ENCODE measurements around the gene DNMT3A.

The DNMT3A gene

GRCh38 chr2:25342372-25343186, 854 bp upstream of the DNMT3A start:
- peak; percentile 92 for DNase-seq

GRCh38 chr2:25341011-25341727, 556 bp downstream of the DNMT3A start:
- peak; percentile 72 for DNase-seq

- DNase-seq = peak; percentile 71
Measured at GRCh38 chr2:25340181-25340921, 1.4 kb downstream of the DNMT3A start.

DNA sequence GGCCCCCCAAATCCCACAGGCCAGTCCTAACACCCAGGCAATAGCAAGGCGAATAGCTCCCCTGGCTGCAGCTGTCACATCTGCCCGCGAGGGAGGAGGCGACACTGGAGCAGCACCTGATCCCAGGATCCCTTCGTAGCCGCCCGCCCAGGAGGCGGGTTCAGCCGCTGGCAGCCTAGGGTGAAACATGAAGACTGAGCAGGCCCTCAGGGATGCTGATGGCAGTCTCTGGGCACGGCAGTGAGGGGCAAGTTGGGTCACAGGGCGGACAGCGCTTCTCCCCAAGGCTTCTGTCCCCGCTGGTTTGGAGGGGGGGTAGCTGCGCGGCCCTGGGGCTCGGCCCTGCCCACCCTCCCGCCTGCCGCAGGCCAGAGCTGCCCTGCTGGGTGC, 1.9 kb downstream of the DNMT3A start:
- DNase-seq = peak; percentile 61

DNA sequence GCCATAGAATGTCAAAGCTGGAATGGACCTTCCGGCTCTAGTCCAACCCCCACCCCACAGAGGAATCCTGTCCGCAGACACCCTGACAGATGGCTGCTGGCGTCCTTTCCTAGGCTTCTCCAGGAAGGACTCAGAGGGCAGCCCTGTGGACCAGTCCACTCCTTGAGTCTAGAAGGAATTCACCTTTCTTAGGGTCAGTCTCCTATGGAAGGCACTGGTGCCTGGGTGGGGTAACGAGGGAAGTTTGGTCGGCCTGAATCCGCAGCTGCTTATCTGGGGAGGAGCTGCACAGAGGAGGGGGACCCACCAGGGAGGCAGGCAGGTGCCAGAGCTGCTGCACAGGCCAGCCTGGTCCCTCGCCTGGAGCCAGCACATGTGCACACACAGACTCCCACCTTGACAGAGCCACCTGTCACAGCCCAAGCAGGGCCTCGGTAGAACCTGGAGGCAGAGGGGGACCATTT, 2.5 kb downstream of the DNMT3A start:
- DNase-seq = peak; percentile 38

DNA sequence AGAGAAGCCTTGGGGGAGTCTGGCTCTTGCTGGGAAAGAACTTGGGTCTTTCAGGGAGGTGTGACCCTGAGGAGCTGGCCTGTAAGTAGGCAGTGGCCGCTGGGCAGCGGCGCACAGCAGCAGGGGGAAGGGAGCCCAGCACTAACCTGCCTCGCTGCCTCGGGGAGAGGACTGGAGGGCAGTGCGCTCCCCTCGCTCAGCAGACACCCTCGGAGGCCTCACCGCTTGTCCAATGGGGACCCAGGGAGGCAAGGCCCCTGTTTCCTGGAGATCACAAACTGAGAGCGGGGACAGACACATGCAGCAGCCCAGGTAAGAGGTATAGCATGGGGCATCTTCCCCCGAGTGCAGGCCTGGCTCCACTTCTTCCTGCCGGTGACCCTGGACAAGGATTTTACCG, 3.3 kb downstream of the DNMT3A start:
- no peak for DNase-seq

- no peak for DNase-seq
Measured at GRCh38 chr2:25337891-25338290, 3.8 kb downstream of the DNMT3A start.

- DNase-seq = no peak
Measured at GRCh38 chr2:25337276-25337675, 4.4 kb downstream of the DNMT3A start.

GRCh38 chr2:25336383-25336841, 5.3 kb downstream of the DNMT3A start:
- DNase-seq = no peak

GRCh38 chr2:25335971-25336370, 5.8 kb downstream of the DNMT3A start:
- no peak for DNase-seq

GRCh38 chr2:25335204-25335603, 6.5 kb downstream of the DNMT3A start:
- no peak for DNase-seq

- DNase-seq = no peak
Measured at GRCh38 chr2:25334482-25334881, 7.2 kb downstream of the DNMT3A start.

- DNase-seq = no peak
Measured at GRCh38 chr2:25333981-25334380, 7.7 kb downstream of the DNMT3A start.

DNA sequence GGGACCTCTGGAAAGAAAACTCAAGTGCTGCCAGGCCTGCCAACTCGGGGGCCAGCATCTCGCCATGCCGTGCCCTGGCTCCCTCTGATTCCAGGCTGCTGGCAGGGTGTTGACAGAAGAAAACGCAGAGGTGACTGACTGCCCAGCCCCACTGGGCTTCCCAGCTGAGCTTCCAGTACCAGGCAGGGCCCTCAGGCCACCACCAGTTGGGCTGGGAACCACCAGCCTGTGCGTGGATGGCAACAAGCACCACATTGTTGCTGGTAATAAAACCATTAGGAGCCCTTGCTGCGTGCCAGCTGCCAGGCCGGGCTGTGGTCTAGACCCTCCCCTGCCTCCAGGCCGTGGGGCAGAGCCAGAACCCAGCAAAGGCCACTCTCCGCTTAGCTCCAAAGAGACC, 9.2 kb downstream of the DNMT3A start:
- no peak for DNase-seq

- no peak for DNase-seq
Measured at GRCh38 chr2:25331686-25332365, 9.9 kb downstream of the DNMT3A start.

- DNase-seq = no peak
Measured at GRCh38 chr2:25330937-25331336, 10.8 kb downstream of the DNMT3A start.

GRCh38 chr2:25330273-25330672, 11.5 kb downstream of the DNMT3A start:
- no peak for DNase-seq

GRCh38 chr2:25328152-25329085, 13.3 kb downstream of the DNMT3A start:
- DNase-seq = no peak

GRCh38 chr2:25326326-25327013, 15.3 kb downstream of the DNMT3A start:
- DNase-seq = no peak

DNA sequence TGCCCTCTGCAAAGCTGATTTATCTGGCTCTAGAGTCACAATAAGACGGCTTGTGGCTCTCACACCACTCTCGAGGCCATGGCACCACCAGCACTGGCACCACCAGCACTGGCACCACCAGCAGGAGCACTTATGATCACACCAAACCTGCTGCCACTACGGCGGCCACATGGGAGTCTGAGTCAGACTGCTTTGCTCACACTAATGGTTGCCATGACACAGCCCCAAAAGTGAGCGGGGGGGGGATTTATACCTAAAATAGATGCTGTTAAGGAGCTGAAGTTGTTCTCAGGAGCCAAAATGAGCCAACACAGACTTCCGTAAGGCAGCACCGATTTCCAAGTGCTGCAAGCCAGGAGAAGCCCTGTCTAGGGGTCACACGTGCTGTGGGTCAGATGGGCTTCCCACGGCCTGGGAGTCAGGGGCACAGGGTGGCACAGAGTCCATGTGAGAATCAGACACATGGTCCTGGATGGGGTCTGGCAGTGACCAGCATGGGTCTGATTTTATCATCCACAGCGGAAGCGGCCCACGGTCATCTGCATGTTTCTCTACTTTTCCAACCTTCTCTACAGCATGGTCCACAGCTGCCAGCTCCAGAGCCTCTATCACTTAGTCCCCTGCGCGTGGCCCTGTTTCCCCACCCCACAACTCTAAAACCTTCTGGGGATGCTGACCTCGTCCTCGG, 16.7 kb downstream of the DNMT3A start:
- peak; percentile 62 for DNase-seq
